ENCODE measurements around the gene INPP5E.

The INPP5E gene

GRCh38 chr9:136486131-136486530 lies 46.5 kb upstream of the INPP5E start:
- TF ChIP-seq TSHZ1 (tag by site-specific recombination; IDR thresholded peaks at IDR 0.05; ENCODE audit: borderline replicate concordance) (no peak), ZBTB48 (tag by site-specific recombination; IDR thresholded peaks at IDR 0.05) (no peak), ZNF426 (tag by site-specific recombination; IDR thresholded peaks at IDR 0.05) (no peak), ZBTB11 (tag by site-specific recombination; conservative IDR thresholded peaks at IDR 0.05; ENCODE audit: low read depth) (no peak), YY1 (tag by site-specific recombination; IDR thresholded peaks at IDR 0.05) (no peak), ZNF239 (tag by site-specific recombination; IDR thresholded peaks at IDR 0.05) (no peak), ZNF132 (tag by site-specific recombination; IDR thresholded peaks at IDR 0.05; ENCODE audit: borderline replicate concordance) (no peak), GFI1B (tag by site-specific recombination; IDR thresholded peaks at IDR 0.05) (no peak), ZNF488 (tag by site-specific recombination; IDR thresholded peaks at IDR 0.05) (no peak), ZNF335 (tag by site-specific recombination; conservative IDR thresholded peaks at IDR 0.05) (no peak)
- H3K36me3 ChIP-seq (ENCODE audit: control insufficient read depth in 2 of 2, insufficient read depth in 1 of 2, low read length in 2 of 2): no peaks in the 10 kb centered on the region
- ChIA-PET CTCF (interaction anchor here (0.5 to 9.1 kb wide), 25 partner anchors 11 to 215 kb away, joined by 3 to 360 read pairs (median 5); no protein-coding TSS in a partner anchor), POLR2A (interaction anchor here (0.6 to 1.2 kb wide), 3 partner anchors 54 to 154 kb away, joined by 3 to 4 read pairs (median 4); no protein-coding TSS in a partner anchor)
- H3K4me1 ChIP-seq (ENCODE audit: control insufficient read depth, insufficient read depth, low read length): no peaks in the 10 kb centered on the region; the same call in 1 of the 2 replicates
- no peaks in the 10 kb centered on the region for H3K9me3 ChIP-seq (ENCODE audit: control insufficient read depth, insufficient read depth, low read depth, low read length)
- no peak overlapping the region for H3K27ac ChIP-seq (ENCODE audit: extremely low read depth, low read depth, low read length)
- H3K4me3 ChIP-seq (ENCODE audit: low read depth, low read length): no peak overlapping the region

- Histone ChIP-seq H3K36me3 (ENCODE audit: control insufficient read depth in 2 of 2, insufficient read depth in 1 of 2, low read length in 2 of 2) (no peaks in the 10 kb centered on the region), H3K4me3 (ENCODE audit: low read depth, low read length) (no peak overlapping the region), H3K4me1 (ENCODE audit: control insufficient read depth, insufficient read depth, low read length) (no peaks in the 10 kb centered on the region; the same call in 1 of the 2 replicates), H3K9me3 (ENCODE audit: control insufficient read depth, insufficient read depth, low read depth, low read length) (no peaks in the 10 kb centered on the region), H3K27ac (ENCODE audit: extremely low read depth, low read depth, low read length) (no peak overlapping the region)
- POLR2A ChIA-PET: interaction anchor here (0.6 to 2.0 kb wide), 6 partner anchors 55 to 242 kb away, joined by 3 to 8 read pairs (median 4); no protein-coding TSS in a partner anchor
- CTCF ChIA-PET: interaction anchor here (0.5 to 9.1 kb wide), 41 partner anchors 14 to 353 kb away, joined by 3 to 360 read pairs (median 4); no protein-coding TSS in a partner anchor
- TF ChIP-seq ZNF184 (tag by site-specific recombination; IDR thresholded peaks at IDR 0.05) (no peak), ZBTB17 (tag by site-specific recombination; IDR thresholded peaks at IDR 0.05) (peak; percentile 50), ZNF501 (tag by site-specific recombination; IDR thresholded peaks at IDR 0.05) (no peak), ZFP37 (tag by site-specific recombination; IDR thresholded peaks at IDR 0.05) (no peak), ZNF2 (tag by site-specific recombination; IDR thresholded peaks at IDR 0.05) (peak; percentile 92), ZNF221 (tag by site-specific recombination; IDR thresholded peaks at IDR 0.05; ENCODE audit: borderline replicate concordance) (no peak), ZNF214 (tag by site-specific recombination; IDR thresholded peaks at IDR 0.05; ENCODE audit: borderline replicate concordance) (no peak), ZNF449 (tag by site-specific recombination; IDR thresholded peaks at IDR 0.05) (peak; percentile 96), PRDM6 (tag by site-specific recombination; IDR thresholded peaks at IDR 0.05) (no peak), ZNF561 (tag by site-specific recombination; IDR thresholded peaks at IDR 0.05; ENCODE audit: borderline replicate concordance) (no peak), ZNF654 (tag by site-specific recombination; IDR thresholded peaks at IDR 0.05; ENCODE audit: low read depth) (peak; percentile 56)
Measured at GRCh38 chr9:136485049-136486045, 45.7 kb upstream of the INPP5E start.

All from HEK293 (cell line).